A673 (cell line): ENCODE results near the gene FAM98C. TPM values are rescaled to one million over a fixed set of nuclear protein-coding genes. Genes with fewer than 3 reads are reported as not detected.
"Not testable (repeated sequence)": the region's sequence is repeated elsewhere in the genome, so short reads cannot be mapped to it uniquely, and the experiment has no call there.

Experiments used
- BruUV-seq: library from RNA; stranded (reverse); fragments of 400-500 nt; replicated peaks from 2 replicates; lab custom pipeline; 2021; lab: Mats Ljungman, UMichigan
- CTCF ChIA-PET: fragments of 300-600 bp; sonication (Branson Sonifier 250); formaldehyde crosslinking; loops from one replicate; lab custom pipeline; 2022; ENCODE audit warnings: antibody characterized with exemption; lab: Charles Lee
- POLR2A ChIA-PET: fragments of 300-600 bp; sonication (Branson Sonifier 250); formaldehyde crosslinking; loops from one replicate; lab custom pipeline; 2022; ENCODE audit warnings: antibody characterized with exemption; ENCODE audit not compliant: low non-redundant PET; lab: Charles Lee
- DNase-seq: peaks from one replicate; pipeline ENCODE4 v3.0.0-alpha.2; 2015; ENCODE audit warnings: low spot score
- H3K27ac ChIP-seq: fragments of 200-600 bp; sonication (generic); 2 replicates; pipeline ENCODE4 v1.5.1; 2016; ENCODE audit warnings: mixed run types, low read depth, mild to moderate bottlenecking, mixed read lengths, antibody characterized with exemption, low read length; ENCODE audit not compliant: poor library complexity, severe bottlenecking
- H3K27me3 ChIP-seq: fragments of 200-600 bp; sonication (generic); replicated peaks from 2 replicates; pipeline ENCODE4 v1.6.1; 2017; ENCODE audit warnings: mixed run types, low read depth, mild to moderate bottlenecking, mixed read lengths, antibody characterized with exemption, low read length; ENCODE audit not compliant: insufficient read depth, poor library complexity
- H3K36me3 ChIP-seq: fragments of 200-600 bp; sonication (generic); 2 replicates; pipeline ENCODE4 v1.6.1; 2016; ENCODE audit warnings: mixed run types, mild to moderate bottlenecking, mixed read lengths, antibody characterized with exemption, low read length; ENCODE audit not compliant: insufficient read depth, poor library complexity, severe bottlenecking
- H3K4me1 ChIP-seq: fragments of 200-600 bp; sonication (generic); 2 replicates; pipeline ENCODE4 v1.6.1; 2017; ENCODE audit warnings: mixed run types, mild to moderate bottlenecking, mixed read lengths, antibody characterized with exemption, low read length; ENCODE audit not compliant: insufficient read depth, poor library complexity, severe bottlenecking
- H3K4me3 ChIP-seq: fragments of 200-600 bp; sonication (generic); 2 replicates; pipeline ENCODE4 v1.5.1; 2016; ENCODE audit warnings: low read depth, mixed run types, mild to moderate bottlenecking, mixed read lengths, low read length; ENCODE audit not compliant: poor library complexity, severe bottlenecking
- H3K9me3 ChIP-seq: fragments of 200-600 bp; sonication (generic); 2 replicates; pipeline ENCODE4 v1.6.1; 2016; ENCODE audit warnings: mixed run types, low read depth, mild to moderate bottlenecking, mixed read lengths, antibody characterized with exemption, low read length; ENCODE audit not compliant: poor library complexity, severe bottlenecking
- EZH2 ChIP-seq: fragments of 200-600 bp; sonication (generic); IDR thresholded peaks from 2 replicates; pipeline ENCODE4 v1.6.1; 2017; ENCODE audit warnings: borderline replicate concordance, low read depth, mild to moderate bottlenecking, mixed read lengths, antibody characterized with exemption, low read length; ENCODE audit not compliant: poor library complexity, severe bottlenecking
- intact Hi-C: fragments of 100-400 bp; cut with micrococcal nuclease; formaldehyde crosslinking; loops from one replicate; pipeline ENCODE4 v1.10.0; 2022; ENCODE audit not compliant: unreplicated experiment
- total RNA-seq: library from RNA; stranded (reverse); gene quantifications from 2 replicates; pipeline ENCODE4 v1.2.3, GENCODE V29; 2021
- TF ChIP-seq, protein P1 (sequence below): fragments of 300-800, 200-600 bp; sonication (generic); conservative IDR thresholded peaks from 2 replicates; pipeline ENCODE4 v1.5.1; 2017; ENCODE audit warnings: low read depth, mild to moderate bottlenecking, antibody characterized with exemption, low read length, moderate library complexity, mixed read lengths

Gene FAM98C
- total RNA-seq, 1 experiment from 2014 or later, result 11.8 TPM

DNA sequence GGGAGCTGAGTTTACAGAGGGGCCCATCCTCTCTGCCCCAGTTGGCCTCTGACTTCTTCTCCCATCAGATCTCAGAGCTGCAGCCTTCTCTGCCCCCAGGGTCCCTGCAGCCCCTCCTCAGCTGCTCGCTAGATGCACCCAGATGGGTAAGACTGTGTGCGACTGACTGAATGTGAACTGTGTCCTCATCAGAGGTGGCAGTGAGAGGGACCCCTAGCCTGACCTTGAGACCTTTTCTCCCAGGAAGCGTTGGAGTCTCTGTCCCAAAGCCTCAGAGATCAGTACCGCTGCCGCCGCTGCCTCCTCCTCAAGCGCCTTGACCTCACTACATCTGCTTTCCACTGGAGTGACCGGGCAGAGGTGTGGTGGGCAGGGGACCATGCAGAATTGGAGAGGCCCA lies 2.4 kb downstream of the FAM98C start:
- ChIA-PET CTCF (no interaction called here), POLR2A (no interaction called here)
- Histone ChIP-seq H3K27me3 (no peaks in the 10 kb centered on the region), H3K4me3 (no peak overlapping the region), H3K4me1 (no peaks in the 10 kb centered on the region), H3K27ac (no peak overlapping the region), H3K36me3 (no peaks in the 10 kb centered on the region), H3K9me3 (no peaks in the 10 kb centered on the region)
- BruUV-seq, result no TSS peak
- intact Hi-C loops, result loop anchor here (10.0 kb wide), 1 partner anchor 170 kb away; no protein-coding TSS in a partner anchor
- no peak for DNase-seq
- TF ChIP-seq EZH2, result no peak
- TF ChIP-seq, protein P1, sequence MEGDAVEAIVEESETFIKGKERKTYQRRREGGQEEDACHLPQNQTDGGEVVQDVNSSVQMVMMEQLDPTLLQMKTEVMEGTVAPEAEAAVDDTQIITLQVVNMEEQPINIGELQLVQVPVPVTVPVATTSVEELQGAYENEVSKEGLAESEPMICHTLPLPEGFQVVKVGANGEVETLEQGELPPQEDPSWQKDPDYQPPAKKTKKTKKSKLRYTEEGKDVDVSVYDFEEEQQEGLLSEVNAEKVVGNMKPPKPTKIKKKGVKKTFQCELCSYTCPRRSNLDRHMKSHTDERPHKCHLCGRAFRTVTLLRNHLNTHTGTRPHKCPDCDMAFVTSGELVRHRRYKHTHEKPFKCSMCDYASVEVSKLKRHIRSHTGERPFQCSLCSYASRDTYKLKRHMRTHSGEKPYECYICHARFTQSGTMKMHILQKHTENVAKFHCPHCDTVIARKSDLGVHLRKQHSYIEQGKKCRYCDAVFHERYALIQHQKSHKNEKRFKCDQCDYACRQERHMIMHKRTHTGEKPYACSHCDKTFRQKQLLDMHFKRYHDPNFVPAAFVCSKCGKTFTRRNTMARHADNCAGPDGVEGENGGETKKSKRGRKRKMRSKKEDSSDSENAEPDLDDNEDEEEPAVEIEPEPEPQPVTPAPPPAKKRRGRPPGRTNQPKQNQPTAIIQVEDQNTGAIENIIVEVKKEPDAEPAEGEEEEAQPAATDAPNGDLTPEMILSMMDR, result no peak

DNA sequence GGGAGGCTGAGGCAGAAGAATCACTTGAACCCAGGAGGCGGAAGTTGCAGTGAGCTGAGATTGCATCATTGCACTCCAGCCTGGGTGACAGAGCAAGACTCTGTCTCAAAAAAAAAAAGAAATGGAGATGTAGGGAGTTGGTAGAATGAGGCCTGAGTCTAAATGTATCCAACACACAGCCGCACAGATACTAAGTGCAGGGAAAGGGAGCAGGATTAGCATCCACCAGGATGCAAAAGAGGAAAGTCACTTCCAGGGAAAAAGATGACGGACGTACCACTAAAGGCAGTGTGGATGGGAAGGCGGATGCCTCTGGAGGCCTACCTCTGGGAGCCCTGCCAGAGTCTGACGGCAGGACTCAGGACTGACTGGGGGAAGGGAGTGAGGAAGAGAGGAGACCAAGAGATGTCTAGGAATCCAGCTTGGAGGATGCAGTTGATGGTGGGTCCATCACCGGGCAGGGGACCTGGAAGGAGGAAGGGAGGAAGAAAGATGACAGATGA lies 6.8 kb downstream of the FAM98C start:
- Histone ChIP-seq H3K27me3 (no peaks in the 10 kb centered on the region), H3K4me1 (no peaks in the 10 kb centered on the region), H3K36me3 (no peaks in the 10 kb centered on the region), H3K4me3 (no peak overlapping the region), H3K9me3 (no peaks in the 10 kb centered on the region), H3K27ac (no peak overlapping the region)
- intact Hi-C loops, result loop anchor here (10.0 kb wide), 1 partner anchor 175 kb away; no protein-coding TSS in a partner anchor
- POLR2A ChIA-PET, result interaction anchor here (0.6 kb wide), 2 partner anchors 9 to 532 kb away, joined by 3 to 6 read pairs; no protein-coding TSS in a partner anchor
- TF ChIP-seq EZH2, result no peak
- TF ChIP-seq, protein P1, result no peak
- DNase-seq, result no peak
- BruUV-seq, result no TSS peak
- CTCF ChIA-PET, result no interaction called here

DNA sequence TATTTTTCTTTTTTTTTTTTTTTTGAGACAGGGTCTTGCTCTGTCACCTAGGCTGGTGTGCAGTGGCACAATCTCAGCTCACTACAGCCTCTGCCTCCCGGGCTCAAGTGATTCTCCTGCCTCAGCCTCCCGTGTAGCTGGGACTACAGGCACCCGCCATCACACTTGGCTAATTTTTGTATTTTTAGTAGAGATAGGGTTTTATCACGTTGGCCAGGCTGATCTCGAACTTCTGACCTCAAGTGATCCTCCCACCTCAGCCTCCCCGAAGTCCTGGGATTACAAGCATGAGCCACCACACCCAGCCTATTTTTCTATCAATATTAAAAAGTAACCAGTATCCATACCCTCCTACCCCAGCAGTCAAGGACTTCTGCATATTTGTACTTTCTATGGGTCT lies 7.5 kb downstream of the FAM98C start:
- H3K27ac ChIP-seq, BruUV-seq, POLR2A ChIA-PET, DNase-seq, H3K27me3 ChIP-seq, H3K36me3 ChIP-seq, intact Hi-C loops, CTCF ChIA-PET, H3K4me1 ChIP-seq, H3K4me3 ChIP-seq, H3K9me3 ChIP-seq: not testable (repeated sequence)
